HCT116 (cell line): ENCODE data around the gene LRP1B.

Source experiments
- CEBPB ChIP-seq: IDR thresholded peaks from 2 replicates; pipeline ENCODE4 v1.6.1; 2012; ENCODE audit warnings: low read depth
- EZH2phosphoT487 ChIP-seq: fragments of 200-600 bp; IDR thresholded peaks from 2 replicates; pipeline ENCODE4 v1.6.1; 2018; ENCODE audit warnings: antibody characterized with exemption, borderline replicate concordance
- MAX ChIP-seq: IDR thresholded peaks from 2 replicates; pipeline ENCODE4 v1.6.1; 2012
- POLR2A ChIP-seq: IDR thresholded peaks from 2 replicates; pipeline ENCODE4 v1.7.0; 2011; ENCODE audit warnings: borderline replicate concordance; ENCODE audit not compliant: insufficient read depth, insufficient read length; ENCODE audit errors: extremely low read depth
- RAD21 ChIP-seq: IDR thresholded peaks from 2 replicates; pipeline ENCODE4 v1.6.1; 2012; ENCODE audit warnings: low read depth, mild to moderate bottlenecking

- TF ChIP-seq POLR2A (no peak), CEBPB (no peak), MAX (no peak), EZH2phosphoT487 (no peak), RAD21 (peak; percentile 73)
These were observed 1267.1 kb downstream of the LRP1B start for GRCh38 chr2:140863713-140864112.
